HepG2 (cell line): ENCODE measurements around the gene PLIN4. TPM values are rescaled to one million over a fixed set of nuclear protein-coding genes. Genes with fewer than 3 reads are reported as not detected.

Experiments used
- CBX1 ChIP-seq: IDR thresholded peaks from one replicate; pipeline ENCODE4 v1.6.1; 2016; ENCODE audit warnings: antibody characterized with exemption, low read depth
- GZF1 ChIP-seq: sonication (generic); formaldehyde crosslinking; IDR thresholded peaks from 2 replicates; pipeline ENCODE4 v1.5.1; 2020; ENCODE audit warnings: mild to moderate bottlenecking, missing genetic modification reagents
- HDAC1 ChIP-seq: sonication (generic); formaldehyde crosslinking; IDR thresholded peaks from 2 replicates; pipeline ENCODE4 v1.5.1; 2020; ENCODE audit warnings: mild to moderate bottlenecking, missing genetic modification reagents
- HHEX ChIP-seq: IDR thresholded peaks from 2 replicates; pipeline ENCODE4 v1.6.1; 2016; ENCODE audit warnings: control low read depth
- JARID2 ChIP-seq: sonication (generic); formaldehyde crosslinking; IDR thresholded peaks from 2 replicates; pipeline ENCODE4 v1.8.1; 2023; ENCODE audit warnings: missing genetic modification reagents, inconsistent platforms; ENCODE audit not compliant: insufficient replicate concordance
- KAT8 ChIP-seq: IDR thresholded peaks from 2 replicates; pipeline ENCODE4 v1.6.1; 2016; ENCODE audit warnings: missing genetic modification reagents, missing compliant biosample characterization
- KDM3A ChIP-seq: IDR thresholded peaks from 2 replicates; pipeline ENCODE4 v1.6.1; 2018; ENCODE audit warnings: low read depth, missing compliant biosample characterization
- RNF2 ChIP-seq: fragments of 450-650 bp; conservative IDR thresholded peaks from 2 replicates; pipeline ENCODE4 v1.6.1; 2016; ENCODE audit warnings: low read depth
- RXRA ChIP-seq: sonication (generic); formaldehyde crosslinking; IDR thresholded peaks from 2 replicates; pipeline ENCODE4 v1.5.1; 2020; ENCODE audit warnings: missing genetic modification reagents
- STAG1 ChIP-seq: sonication (generic); formaldehyde crosslinking; IDR thresholded peaks from 2 replicates; pipeline ENCODE4 v1.4.0; 2020; ENCODE audit warnings: missing genetic modification reagents
- TAF1 ChIP-seq: sonication (generic); formaldehyde crosslinking; IDR thresholded peaks from 2 replicates; pipeline ENCODE4 v1.4.0; 2020; ENCODE audit warnings: missing genetic modification reagents
- ZNF101 ChIP-seq: sonication (generic); formaldehyde crosslinking; IDR thresholded peaks from 2 replicates; pipeline ENCODE4 v1.4.0; 2020; ENCODE audit warnings: mild to moderate bottlenecking, low read depth, missing genetic modification reagents, borderline replicate concordance
- ZNF549 ChIP-seq: sonication (generic); formaldehyde crosslinking; IDR thresholded peaks from 2 replicates; pipeline ENCODE4 v1.5.0; 2020; ENCODE audit warnings: missing genetic modification reagents
- polyA plus RNA-seq, 8 experiments: library from polyadenylated mRNA; depleted of rRNA in 3 of 8; stranded (reverse) in 7 of 8; unstranded in 1 of 8; fragments of >200 nt; fragmentation: Illumina TruSeq in 4 of 8; extraction: Trizol in 4 of 8; gene quantifications; 2 replicates each; pipeline versions ENCODE4 v1.2.1 to v1.2.3, GENCODE V29; 2011 to 2016; ENCODE audit warnings: low read depth in 4 of 8, missing spikeins in 1 of 8, mixed read lengths in 1 of 8; ENCODE audit not compliant: insufficient read depth in 1 of 8
- total RNA-seq, 5 experiments: library from RNA; depleted of rRNA; stranded (reverse); fragments of >200 nt; fragmentation: Illumina TruSeq; extraction: Trizol; gene quantifications; 2 replicates each; pipeline ENCODE4 v1.2.3, GENCODE V29; 2016; ENCODE audit warnings: low read depth in 1 of 5
- TF ChIP-seq, protein P1 (sequence below): sonication (generic); formaldehyde crosslinking; IDR thresholded peaks from 2 replicates; pipeline ENCODE4 v1.4.0; 2020; ENCODE audit warnings: mild to moderate bottlenecking, missing genetic modification reagents
- TF ChIP-seq, protein P2 (sequence below): sonication (generic); formaldehyde crosslinking; IDR thresholded peaks from 2 replicates; pipeline ENCODE4 v1.5.0; 2020; ENCODE audit warnings: missing genetic modification reagents, mild to moderate bottlenecking, borderline replicate concordance
- TF ChIP-seq, protein P3 (sequence below): sonication (generic); formaldehyde crosslinking; IDR thresholded peaks from 2 replicates; pipeline ENCODE4 v1.4.0; 2020; ENCODE audit warnings: missing genetic modification reagents, borderline replicate concordance
- TF ChIP-seq, protein P4 (sequence below): sonication (generic); formaldehyde crosslinking; IDR thresholded peaks from 2 replicates; pipeline ENCODE4 v1.4.0; 2020; ENCODE audit warnings: mild to moderate bottlenecking, missing genetic modification reagents, borderline replicate concordance
- TF ChIP-seq, protein P5 (sequence below): sonication (generic); formaldehyde crosslinking; IDR thresholded peaks from 2 replicates; pipeline ENCODE4 v1.4.0; 2020; ENCODE audit warnings: low read depth, missing genetic modification reagents
- TF ChIP-seq, protein P6 (sequence below): IDR thresholded peaks from 2 replicates; pipeline ENCODE4 v1.6.1; 2016; ENCODE audit warnings: missing biosample characterization, missing genetic modification reagents, low read depth

The PLIN4 gene
- total and polyA plus RNA-seq, 2 of the 13 experiments (the other 11 are each of a cell fraction or from before 2014, with no cell fraction given) = 1.1 to 1.3 TPM

DNA sequence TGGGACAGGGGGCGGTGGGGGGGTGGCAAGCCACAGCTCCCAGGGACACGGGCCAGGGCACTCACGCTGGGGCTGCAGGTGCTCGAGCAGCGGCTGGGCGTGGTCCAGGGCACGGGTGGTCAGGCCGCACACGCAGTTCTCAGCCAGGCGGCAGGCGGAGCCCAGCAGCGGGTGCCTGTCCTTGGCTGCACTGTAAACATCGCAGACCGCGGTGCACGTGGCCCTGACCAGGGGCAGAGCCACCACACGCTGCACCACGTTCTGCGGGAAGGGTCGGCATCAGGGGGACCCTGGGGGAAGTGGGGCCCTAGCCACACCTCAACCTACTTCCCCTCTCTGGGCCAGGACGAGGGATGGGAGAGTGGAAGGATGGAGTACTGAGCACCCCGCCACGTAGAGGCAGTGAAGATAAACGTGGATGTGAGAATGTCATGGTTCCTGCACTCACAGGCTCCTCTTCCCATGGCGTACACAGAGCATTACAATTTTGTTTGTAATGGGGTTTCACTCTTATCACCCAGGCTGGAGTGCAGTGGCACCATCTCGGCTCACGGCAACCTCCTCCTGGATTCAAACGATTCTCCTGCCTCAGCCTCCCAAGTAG, 13.4 kb upstream of the PLIN4 start (continued):
- TF ChIP-seq, protein P1, sequence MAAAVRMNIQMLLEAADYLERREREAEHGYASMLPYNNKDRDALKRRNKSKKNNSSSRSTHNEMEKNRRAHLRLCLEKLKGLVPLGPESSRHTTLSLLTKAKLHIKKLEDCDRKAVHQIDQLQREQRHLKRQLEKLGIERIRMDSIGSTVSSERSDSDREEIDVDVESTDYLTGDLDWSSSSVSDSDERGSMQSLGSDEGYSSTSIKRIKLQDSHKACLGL (CRISPR knock-in tag) = peak; percentile 88
- no peak for TF ChIP-seq TAF1 (CRISPR knock-in tag)
- TF ChIP-seq, protein P2, sequence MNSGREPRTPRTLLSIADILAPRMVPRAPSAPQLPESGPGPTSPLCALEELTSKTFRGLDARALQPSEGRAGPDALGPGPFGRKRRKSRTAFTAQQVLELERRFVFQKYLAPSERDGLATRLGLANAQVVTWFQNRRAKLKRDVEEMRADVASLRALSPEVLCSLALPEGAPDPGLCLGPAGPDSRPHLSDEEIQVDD = peak; percentile 95; the same call in 1 of the 2 replicates
- TF ChIP-seq JARID2 (CRISPR knock-in tag) = no peak
- peak; percentile 71 for TF ChIP-seq KDM3A (CRISPR knock-in tag)
- TF ChIP-seq CBX1 = no peak
- peak; percentile 86 for TF ChIP-seq HDAC1 (CRISPR knock-in tag)
- peak; percentile 74 for TF ChIP-seq RNF2
- TF ChIP-seq, protein P3, sequence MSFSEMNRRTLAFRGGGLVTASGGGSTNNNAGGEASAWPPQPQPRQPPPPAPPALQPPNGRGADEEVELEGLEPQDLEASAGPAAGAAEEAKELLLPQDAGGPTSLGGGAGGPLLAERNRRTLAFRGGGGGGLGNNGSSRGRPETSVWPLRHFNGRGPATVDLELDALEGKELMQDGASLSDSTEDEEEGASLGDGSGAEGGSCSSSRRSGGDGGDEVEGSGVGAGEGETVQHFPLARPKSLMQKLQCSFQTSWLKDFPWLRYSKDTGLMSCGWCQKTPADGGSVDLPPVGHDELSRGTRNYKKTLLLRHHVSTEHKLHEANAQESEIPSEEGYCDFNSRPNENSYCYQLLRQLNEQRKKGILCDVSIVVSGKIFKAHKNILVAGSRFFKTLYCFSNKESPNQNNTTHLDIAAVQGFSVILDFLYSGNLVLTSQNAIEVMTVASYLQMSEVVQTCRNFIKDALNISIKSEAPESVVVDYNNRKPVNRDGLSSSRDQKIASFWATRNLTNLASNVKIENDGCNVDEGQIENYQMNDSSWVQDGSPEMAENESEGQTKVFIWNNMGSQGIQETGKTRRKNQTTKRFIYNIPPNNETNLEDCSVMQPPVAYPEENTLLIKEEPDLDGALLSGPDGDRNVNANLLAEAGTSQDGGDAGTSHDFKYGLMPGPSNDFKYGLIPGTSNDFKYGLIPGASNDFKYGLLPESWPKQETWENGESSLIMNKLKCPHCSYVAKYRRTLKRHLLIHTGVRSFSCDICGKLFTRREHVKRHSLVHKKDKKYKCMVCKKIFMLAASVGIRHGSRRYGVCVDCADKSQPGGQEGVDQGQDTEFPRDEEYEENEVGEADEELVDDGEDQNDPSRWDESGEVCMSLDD (CRISPR knock-in tag) = no peak
- TF ChIP-seq ZNF101 (CRISPR knock-in tag) = no peak
- no peak for TF ChIP-seq HHEX
- TF ChIP-seq, protein P4, sequence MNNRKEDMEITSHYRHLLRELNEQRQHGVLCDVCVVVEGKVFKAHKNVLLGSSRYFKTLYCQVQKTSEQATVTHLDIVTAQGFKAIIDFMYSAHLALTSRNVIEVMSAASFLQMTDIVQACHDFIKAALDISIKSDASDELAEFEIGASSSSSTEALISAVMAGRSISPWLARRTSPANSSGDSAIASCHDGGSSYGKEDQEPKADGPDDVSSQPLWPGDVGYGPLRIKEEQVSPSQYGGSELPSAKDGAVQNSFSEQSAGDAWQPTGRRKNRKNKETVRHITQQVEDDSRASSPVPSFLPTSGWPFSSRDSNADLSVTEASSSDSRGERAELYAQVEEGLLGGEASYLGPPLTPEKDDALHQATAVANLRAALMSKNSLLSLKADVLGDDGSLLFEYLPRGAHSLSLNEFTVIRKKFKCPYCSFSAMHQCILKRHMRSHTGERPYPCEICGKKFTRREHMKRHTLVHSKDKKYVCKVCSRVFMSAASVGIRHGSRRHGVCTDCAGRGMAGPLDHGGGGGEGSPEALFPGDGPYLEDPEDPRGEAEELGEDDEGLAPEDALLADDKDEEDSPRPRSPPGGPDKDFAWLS (CRISPR knock-in tag) = no peak
- TF ChIP-seq, protein P5, sequence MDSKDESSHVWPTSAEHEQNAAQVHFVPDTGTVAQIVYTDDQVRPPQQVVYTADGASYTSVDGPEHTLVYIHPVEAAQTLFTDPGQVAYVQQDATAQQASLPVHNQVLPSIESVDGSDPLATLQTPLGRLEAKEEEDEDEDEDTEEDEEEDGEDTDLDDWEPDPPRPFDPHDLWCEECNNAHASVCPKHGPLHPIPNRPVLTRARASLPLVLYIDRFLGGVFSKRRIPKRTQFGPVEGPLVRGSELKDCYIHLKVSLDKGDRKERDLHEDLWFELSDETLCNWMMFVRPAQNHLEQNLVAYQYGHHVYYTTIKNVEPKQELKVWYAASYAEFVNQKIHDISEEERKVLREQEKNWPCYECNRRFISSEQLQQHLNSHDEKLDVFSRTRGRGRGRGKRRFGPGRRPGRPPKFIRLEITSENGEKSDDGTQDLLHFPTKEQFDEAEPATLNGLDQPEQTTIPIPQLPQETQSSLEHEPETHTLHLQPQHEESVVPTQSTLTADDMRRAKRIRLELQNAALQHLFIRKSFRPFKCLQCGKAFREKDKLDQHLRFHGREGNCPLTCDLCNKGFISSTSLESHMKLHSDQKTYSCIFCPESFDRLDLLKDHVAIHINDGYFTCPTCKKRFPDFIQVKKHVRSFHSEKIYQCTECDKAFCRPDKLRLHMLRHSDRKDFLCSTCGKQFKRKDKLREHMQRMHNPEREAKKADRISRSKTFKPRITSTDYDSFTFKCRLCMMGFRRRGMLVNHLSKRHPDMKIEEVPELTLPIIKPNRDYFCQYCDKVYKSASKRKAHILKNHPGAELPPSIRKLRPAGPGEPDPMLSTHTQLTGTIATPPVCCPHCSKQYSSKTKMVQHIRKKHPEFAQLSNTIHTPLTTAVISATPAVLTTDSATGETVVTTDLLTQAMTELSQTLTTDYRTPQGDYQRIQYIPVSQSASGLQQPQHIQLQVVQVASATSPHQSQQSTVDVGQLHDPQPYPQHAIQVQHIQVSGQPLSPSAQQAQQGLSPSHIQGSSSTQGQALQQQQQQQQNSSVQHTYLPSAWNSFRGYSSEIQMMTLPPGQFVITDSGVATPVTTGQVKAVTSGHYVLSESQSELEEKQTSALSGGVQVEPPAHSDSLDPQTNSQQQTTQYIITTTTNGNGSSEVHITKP = no peak
- TF ChIP-seq, protein P6, sequence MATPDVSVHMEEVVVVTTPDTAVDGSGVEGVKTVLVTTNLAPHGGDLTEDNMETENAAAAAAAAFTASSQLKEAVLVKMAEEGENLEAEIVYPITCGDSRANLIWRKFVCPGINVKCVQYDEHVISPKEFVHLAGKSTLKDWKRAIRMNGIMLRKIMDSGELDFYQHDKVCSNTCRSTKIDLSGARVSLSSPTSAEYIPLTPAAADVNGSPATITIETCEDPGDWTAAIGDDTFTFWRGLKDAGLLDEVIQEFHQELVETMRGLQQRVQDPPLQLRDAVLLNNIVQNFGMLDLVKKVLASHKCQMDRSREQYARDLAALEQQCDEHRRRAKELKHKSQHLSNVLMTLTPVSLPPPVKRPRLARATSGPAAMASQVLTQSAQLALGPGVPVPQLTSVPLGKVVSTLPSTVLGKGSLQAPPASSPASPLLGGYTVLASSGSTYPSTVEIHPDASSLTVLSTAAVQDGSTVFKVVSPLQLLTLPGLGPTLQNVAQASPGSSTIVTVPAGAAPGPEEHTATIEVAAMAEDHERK = no peak
- TF ChIP-seq STAG1 (CRISPR knock-in tag) = peak; percentile 21
- no peak for TF ChIP-seq GZF1 (CRISPR knock-in tag)
- TF ChIP-seq KAT8 (CRISPR knock-in tag) = peak; percentile 43; the same call in 1 of the 2 replicates
- peak; percentile 84 for TF ChIP-seq RXRA
- no peak for TF ChIP-seq ZNF549 (CRISPR knock-in tag)
